Dedifferentiated amniotic fluid mesenchymal stem cell (primary cell): ENCODE data around the gene AADACL3.
"Not testable (repeated sequence)": the region's sequence is repeated elsewhere in the genome, so short reads cannot be mapped to it uniquely, and the experiment has no call there.

Experiments used
- DNase-seq: peaks from one replicate; pipeline ENCODE4 v3.0.0-alpha.2; 2016; ENCODE audit errors: extremely low spot score

The AADACL3 gene

GRCh38 chr1:12714710-12715475, 1.0 kb upstream of the AADACL3 start:
- no peak for DNase-seq

- no peak for DNase-seq
These were observed 1.5 kb downstream of the AADACL3 start for GRCh38 chr1:12717301-12717838.

- DNase-seq: no peak
These were observed 6.7 kb downstream of the AADACL3 start for GRCh38 chr1:12722626-12723025.

GRCh38 chr1:12728391-12728790, 12.5 kb downstream of the AADACL3 start:
- no peak for DNase-seq

- DNase-seq: no peak
These were observed 14.2 kb downstream of the AADACL3 start for GRCh38 chr1:12730156-12730555.

GRCh38 chr1:12731084-12731483, 15.2 kb downstream of the AADACL3 start:
- not testable (repeated sequence) for DNase-seq

GRCh38 chr1:12734651-12735050, 18.7 kb downstream of the AADACL3 start:
- DNase-seq: no peak

GRCh38 chr1:12738934-12739333, 23.0 kb downstream of the AADACL3 start:
- DNase-seq: no peak

- no peak for DNase-seq
These were observed 23.7 kb downstream of the AADACL3 start for GRCh38 chr1:12739613-12740012.

GRCh38 chr1:12741946-12742345, 26.0 kb downstream of the AADACL3 start:
- no peak for DNase-seq

- peak; percentile 35 for DNase-seq
These were observed 29.4 kb downstream of the AADACL3 start for GRCh38 chr1:12745126-12745991.

- no peak for DNase-seq
These were observed 30.0 kb downstream of the AADACL3 start, which contains the start of gene CFAP107 for GRCh38 chr1:12745992-12746323. TSS of gene CFAP107 (plus strand) at chr1:12746200. CDS start at chr1:12746431, 231 bp downstream.

GRCh38 chr1:12748778-12749355, 33.0 kb downstream of the AADACL3 start:
- no peak for DNase-seq

- DNase-seq: no peak
These were observed 38.8 kb downstream of the AADACL3 start for GRCh38 chr1:12754738-12755137.

- no peak for DNase-seq
These were observed 40.4 kb downstream of the AADACL3 start for GRCh38 chr1:12756273-12756672.

- DNase-seq: no peak
These were observed 41.0 kb downstream of the AADACL3 start for GRCh38 chr1:12756768-12757413.

GRCh38 chr1:12757836-12758235, 41.9 kb downstream of the AADACL3 start:
- no peak for DNase-seq

- DNase-seq: no peak
These were observed 44.4 kb downstream of the AADACL3 start for GRCh38 chr1:12760256-12760795.

GRCh38 chr1:12761781-12762180, 45.9 kb downstream of the AADACL3 start:
- DNase-seq: no peak

GRCh38 chr1:12762766-12763165, 46.9 kb downstream of the AADACL3 start:
- no peak for DNase-seq

GRCh38 chr1:12763479-12763878, 47.6 kb downstream of the AADACL3 start:
- no peak for DNase-seq

- no peak for DNase-seq
These were observed 48.1 kb downstream of the AADACL3 start for GRCh38 chr1:12764016-12764415.
